Erythroblast (primary cell): ENCODE data around the gene PPM1K.

Source experiments
- DNase-seq, 2 experiments: peaks; one replicate each; lab custom pipeline; 2025; lab: John Stamatoyannopoulos, UW
- GATA1 ChIP-seq: IDR thresholded peaks from 2 replicates; pipeline ENCODE4 v1.6.1; 2011; ENCODE audit warnings: low read depth, mild to moderate bottlenecking, control low read depth, low read length, moderate library complexity
- POLR2A ChIP-seq: IDR thresholded peaks from 2 replicates; pipeline ENCODE4 v1.6.1; 2011; ENCODE audit warnings: mild to moderate bottlenecking, low read length

PPM1K gene

GRCh38 chr4:88291003-88291402 is 6.6 kb upstream of the PPM1K start:
- no peak for TF ChIP-seq GATA1
- TF ChIP-seq POLR2A, result no peak
- no peak for DNase-seq

GRCh38 chr4:88286897-88287296 is 2.5 kb upstream of the PPM1K start:
- DNase-seq, result peak; percentile 8 to 22
- TF ChIP-seq POLR2A (no peak), GATA1 (no peak)

GRCh38 chr4:88285235-88285653 is 883 bp upstream of the PPM1K start:
- no peak for TF ChIP-seq POLR2A
- no peak for TF ChIP-seq GATA1
- DNase-seq, result no peak

- TF ChIP-seq GATA1 (no peak), POLR2A (no peak)
- peak; percentile 80 to 87 for DNase-seq
These were observed 511 bp downstream of the PPM1K start for GRCh38 chr4:88283661-88284438.

GRCh38 chr4:88280228-88280795 is 4.0 kb downstream of the PPM1K start:
- TF ChIP-seq POLR2A (no peak), GATA1 (no peak)
- no peak for DNase-seq

GRCh38 chr4:88277711-88278225 is 6.6 kb downstream of the PPM1K start:
- TF ChIP-seq POLR2A (no peak), GATA1 (no peak)
- DNase-seq, result no peak

- DNase-seq, result no peak
- TF ChIP-seq POLR2A (no peak), GATA1 (no peak)
These were observed 7.2 kb downstream of the PPM1K start for GRCh38 chr4:88276952-88277710.

- no peak for TF ChIP-seq POLR2A
- no peak for TF ChIP-seq GATA1
- DNase-seq, result no peak
These were observed 8.3 kb downstream of the PPM1K start for GRCh38 chr4:88275949-88276515.

GRCh38 chr4:88275516-88275915 is 8.8 kb downstream of the PPM1K start:
- no peak for DNase-seq
- TF ChIP-seq GATA1 (no peak), POLR2A (no peak)

GRCh38 chr4:88268913-88269312 is 15.4 kb downstream of the PPM1K start:
- TF ChIP-seq POLR2A (no peak), GATA1 (no peak)
- no peak for DNase-seq

- TF ChIP-seq GATA1 (no peak), POLR2A (no peak)
These were observed 20.0 kb downstream of the PPM1K start for GRCh38 chr4:88264336-88264735.

GRCh38 chr4:88257726-88258125 is 26.6 kb downstream of the PPM1K start:
- no peak for DNase-seq
- TF ChIP-seq POLR2A (no peak), GATA1 (no peak)

More at GRCh38 chr4:88264336-88264735, 20.0 kb downstream of the PPM1K start:
- no peak for DNase-seq

GRCh38 chr4:88255111-88255510 is 29.2 kb downstream of the PPM1K start:
- no peak for TF ChIP-seq POLR2A
- no peak for TF ChIP-seq GATA1
- no peak for DNase-seq

GRCh38 chr4:88251924-88252323 is 32.4 kb downstream of the PPM1K start:
- TF ChIP-seq POLR2A (no peak), GATA1 (no peak)
- no peak for DNase-seq
